ENCODE data around the gene TMEM175.

TMEM175 gene, protein sequence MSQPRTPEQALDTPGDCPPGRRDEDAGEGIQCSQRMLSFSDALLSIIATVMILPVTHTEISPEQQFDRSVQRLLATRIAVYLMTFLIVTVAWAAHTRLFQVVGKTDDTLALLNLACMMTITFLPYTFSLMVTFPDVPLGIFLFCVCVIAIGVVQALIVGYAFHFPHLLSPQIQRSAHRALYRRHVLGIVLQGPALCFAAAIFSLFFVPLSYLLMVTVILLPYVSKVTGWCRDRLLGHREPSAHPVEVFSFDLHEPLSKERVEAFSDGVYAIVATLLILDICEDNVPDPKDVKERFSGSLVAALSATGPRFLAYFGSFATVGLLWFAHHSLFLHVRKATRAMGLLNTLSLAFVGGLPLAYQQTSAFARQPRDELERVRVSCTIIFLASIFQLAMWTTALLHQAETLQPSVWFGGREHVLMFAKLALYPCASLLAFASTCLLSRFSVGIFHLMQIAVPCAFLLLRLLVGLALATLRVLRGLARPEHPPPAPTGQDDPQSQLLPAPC

DNA sequence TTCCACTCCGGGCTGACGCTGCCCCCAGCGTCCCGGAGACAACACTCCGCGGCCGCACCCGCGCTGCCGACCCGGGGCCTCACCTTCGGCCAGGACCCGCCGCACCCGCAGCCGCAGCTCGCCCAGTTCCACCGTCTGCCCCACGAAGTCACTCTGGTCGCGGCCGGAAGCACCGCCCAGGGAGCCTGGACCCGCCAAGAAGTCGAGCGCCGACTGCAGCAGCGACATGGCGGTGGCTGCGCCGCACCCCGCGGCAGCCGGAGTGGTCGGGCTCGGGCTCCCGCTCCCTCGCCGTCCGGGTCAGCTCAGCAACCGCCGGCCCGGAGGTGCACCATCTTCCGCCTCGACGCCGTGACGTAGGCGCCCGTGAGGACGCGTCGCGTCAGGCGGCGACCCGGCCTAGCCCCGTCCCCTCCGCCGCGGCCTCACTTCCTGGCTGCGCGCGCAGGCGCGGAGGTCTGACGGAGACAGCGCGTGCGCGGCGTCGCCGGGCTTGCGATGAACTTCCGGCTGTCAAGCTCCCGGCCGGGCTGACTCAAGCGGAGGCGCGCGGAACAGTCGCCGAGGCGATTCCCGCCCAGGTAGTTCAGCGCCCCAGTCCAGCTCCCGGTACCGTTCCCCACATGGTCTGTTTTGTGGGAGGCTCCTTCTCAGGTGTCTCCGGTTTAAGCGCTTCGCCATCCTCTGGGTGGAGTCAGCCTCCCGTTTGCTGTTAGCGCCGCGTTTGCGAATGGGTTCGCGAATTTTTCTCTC lies at the start of gene TMEM175, which contains the start of gene GAK:
Gene TMEM175 (plus strand): TSS at position 501 of the 753 bp plus-strand sequence. CDS start 15,280 bp downstream, outside the sequence.
Gene GAK (minus strand): TSS at position 357 of the 753 bp plus-strand sequence. CDS start 129 bp downstream, at position 228.
- H3K36me3 ChIP-seq (ENCODE audit: insufficient read depth, low read length) = no peaks in the 10 kb centered on the region
- H4K20me1 ChIP-seq (ENCODE audit: insufficient read depth, low read length, poor library complexity, severe bottlenecking) = peaks cover 42% of the 10 kb centered on the region
- H3F3A ChIP-seq (ENCODE audit: low read depth) = no peaks in the 10 kb centered on the region
- peak within 1 kb of the TSS; percentile 99 for H3K9ac ChIP-seq (ENCODE audit: low read depth, low read length, poor library complexity, severe bottlenecking)
- peaks cover 52% of the 10 kb centered on the region for H3K79me2 ChIP-seq (ENCODE audit: insufficient read depth, low read length)
- H3K27me3 ChIP-seq (ENCODE audit: insufficient read depth, low read length, poor library complexity, severe bottlenecking) = peaks cover 5% of the 10 kb centered on the region
- no peaks in the 10 kb centered on the region for H3K9me2 ChIP-seq (replicated peaks; ENCODE audit: low read depth, low read length)
- peak within 1 kb of the TSS; percentile 90 for H2AFZ ChIP-seq (ENCODE audit: low read length)
- peak within 1 kb of the TSS; percentile 96 for H3K4me2 ChIP-seq (ENCODE audit: low read depth, low read length, poor library complexity, severe bottlenecking)
- H3K9me3 ChIP-seq (ENCODE audit: insufficient read depth, low read depth, low read length) = no peaks in the 10 kb centered on the region
- H3K4me3 ChIP-seq (ENCODE audit: low read length, poor library complexity, severe bottlenecking) = peak within 1 kb of the TSS; percentile 88
- H3K4me1 ChIP-seq (ENCODE audit: insufficient read depth, low read length, poor library complexity, severe bottlenecking) = peaks cover 31% of the 10 kb centered on the region
- TF ChIP-seq EZH2phosphoT487 (IDR thresholded peaks at IDR 0.05; ENCODE audit: borderline replicate concordance) = no peak
- TF ChIP-seq, protein P1, sequence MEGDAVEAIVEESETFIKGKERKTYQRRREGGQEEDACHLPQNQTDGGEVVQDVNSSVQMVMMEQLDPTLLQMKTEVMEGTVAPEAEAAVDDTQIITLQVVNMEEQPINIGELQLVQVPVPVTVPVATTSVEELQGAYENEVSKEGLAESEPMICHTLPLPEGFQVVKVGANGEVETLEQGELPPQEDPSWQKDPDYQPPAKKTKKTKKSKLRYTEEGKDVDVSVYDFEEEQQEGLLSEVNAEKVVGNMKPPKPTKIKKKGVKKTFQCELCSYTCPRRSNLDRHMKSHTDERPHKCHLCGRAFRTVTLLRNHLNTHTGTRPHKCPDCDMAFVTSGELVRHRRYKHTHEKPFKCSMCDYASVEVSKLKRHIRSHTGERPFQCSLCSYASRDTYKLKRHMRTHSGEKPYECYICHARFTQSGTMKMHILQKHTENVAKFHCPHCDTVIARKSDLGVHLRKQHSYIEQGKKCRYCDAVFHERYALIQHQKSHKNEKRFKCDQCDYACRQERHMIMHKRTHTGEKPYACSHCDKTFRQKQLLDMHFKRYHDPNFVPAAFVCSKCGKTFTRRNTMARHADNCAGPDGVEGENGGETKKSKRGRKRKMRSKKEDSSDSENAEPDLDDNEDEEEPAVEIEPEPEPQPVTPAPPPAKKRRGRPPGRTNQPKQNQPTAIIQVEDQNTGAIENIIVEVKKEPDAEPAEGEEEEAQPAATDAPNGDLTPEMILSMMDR (conservative IDR thresholded peaks at IDR 0.05; ENCODE audit: low read length) = no peak

DNA sequence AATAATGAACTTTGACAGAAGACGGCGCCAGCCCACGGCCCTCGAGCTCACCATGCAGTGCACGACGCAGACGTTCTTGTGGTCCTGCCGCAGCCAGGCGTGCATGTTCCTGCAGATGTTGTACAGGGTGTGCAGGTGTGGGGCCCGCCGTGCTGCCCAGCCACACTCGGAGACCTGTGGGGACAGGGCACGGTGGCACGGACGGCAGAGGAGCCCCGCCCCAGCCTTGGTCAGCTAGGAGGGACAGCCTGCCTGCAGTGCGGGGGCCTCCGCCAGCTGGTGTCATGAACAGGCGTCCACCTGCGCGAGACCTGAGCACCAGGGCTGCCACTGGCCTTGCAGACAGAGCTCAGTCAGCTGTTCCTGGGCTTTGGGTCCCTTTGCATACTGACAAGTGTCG lies 49.6 kb upstream of the TMEM175 start:
- Histone ChIP-seq H3K4me1 (ENCODE audit: insufficient read depth, low read length, poor library complexity, severe bottlenecking) (no peaks in the 10 kb centered on the region), H3K9me2 (replicated peaks; ENCODE audit: low read depth, low read length) (no peaks in the 10 kb centered on the region), H3K36me3 (ENCODE audit: insufficient read depth, low read length) (peaks cover 28% of the 10 kb centered on the region; the same call in 1 of the 2 replicates), H3K4me3 (ENCODE audit: low read length, poor library complexity, severe bottlenecking) (no peak overlapping the region), H3F3A (ENCODE audit: low read depth) (no peaks in the 10 kb centered on the region), H3K4me2 (ENCODE audit: low read depth, low read length, poor library complexity, severe bottlenecking) (no peak overlapping the region), H3K27me3 (ENCODE audit: insufficient read depth, low read length, poor library complexity, severe bottlenecking) (no peaks in the 10 kb centered on the region), H3K79me2 (ENCODE audit: insufficient read depth, low read length) (no peaks in the 10 kb centered on the region), H3K9ac (ENCODE audit: low read depth, low read length, poor library complexity, severe bottlenecking) (no peak overlapping the region), H2AFZ (ENCODE audit: low read length) (no peak overlapping the region), H3K9me3 (ENCODE audit: insufficient read depth, low read depth, low read length) (no peaks in the 10 kb centered on the region), H4K20me1 (ENCODE audit: insufficient read depth, low read length, poor library complexity, severe bottlenecking) (no peaks in the 10 kb centered on the region)
- TF ChIP-seq, protein P1 (conservative IDR thresholded peaks at IDR 0.05; ENCODE audit: low read length) = no peak
- TF ChIP-seq EZH2phosphoT487 (IDR thresholded peaks at IDR 0.05; ENCODE audit: borderline replicate concordance) = no peak

DNA sequence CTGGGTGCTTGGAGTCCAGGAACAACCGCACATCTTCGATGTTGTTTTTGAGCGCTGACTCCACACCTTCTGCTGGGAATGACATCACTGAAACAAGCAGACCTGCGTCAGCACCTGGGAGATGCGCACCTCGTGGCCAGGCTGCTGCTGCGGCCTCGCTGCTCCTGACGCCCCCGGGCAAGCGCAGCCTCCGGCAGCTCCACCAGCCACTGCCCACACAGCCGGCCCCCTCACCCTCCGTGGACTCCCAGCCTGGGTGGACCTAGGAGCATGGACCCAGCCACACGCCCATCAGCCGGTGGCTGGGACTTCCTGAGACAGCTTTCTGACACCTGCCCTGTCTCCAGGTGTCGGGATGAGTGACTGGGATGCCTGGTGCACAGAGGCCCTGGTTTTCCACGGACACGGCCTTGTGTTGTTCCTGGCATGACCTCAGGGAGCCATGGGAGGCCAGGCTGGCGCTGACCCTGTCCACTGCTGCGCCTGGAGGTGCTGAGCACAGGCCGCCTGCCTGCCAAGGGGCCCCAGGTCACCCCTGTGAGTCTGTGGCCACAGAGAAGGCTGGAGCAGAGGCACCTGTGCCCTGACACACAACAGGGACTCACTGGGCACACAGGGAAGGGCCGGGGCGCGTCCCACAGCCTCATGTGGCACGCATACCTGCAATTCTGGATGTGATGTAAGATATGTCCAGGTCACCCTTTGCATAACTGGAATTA lies 48.7 kb upstream of the TMEM175 start:
- H3K27me3 ChIP-seq (ENCODE audit: insufficient read depth, low read length, poor library complexity, severe bottlenecking) = no peaks in the 10 kb centered on the region
- H3K4me2 ChIP-seq (ENCODE audit: low read depth, low read length, poor library complexity, severe bottlenecking) = no peak overlapping the region
- TF ChIP-seq EZH2phosphoT487 (IDR thresholded peaks at IDR 0.05; ENCODE audit: borderline replicate concordance) = no peak
- no peaks in the 10 kb centered on the region for H3K9me2 ChIP-seq (replicated peaks; ENCODE audit: low read depth, low read length)
- no peaks in the 10 kb centered on the region for H3K79me2 ChIP-seq (ENCODE audit: insufficient read depth, low read length)
- H2AFZ ChIP-seq (ENCODE audit: low read length) = no peak overlapping the region
- H3K4me3 ChIP-seq (ENCODE audit: low read length, poor library complexity, severe bottlenecking) = no peak overlapping the region
- H3K36me3 ChIP-seq (ENCODE audit: insufficient read depth, low read length) = peaks cover 36% of the 10 kb centered on the region; the same call in 1 of the 2 replicates
- no peaks in the 10 kb centered on the region for H3F3A ChIP-seq (ENCODE audit: low read depth)
- no peak overlapping the region for H3K9ac ChIP-seq (ENCODE audit: low read depth, low read length, poor library complexity, severe bottlenecking)
- no peaks in the 10 kb centered on the region for H3K4me1 ChIP-seq (ENCODE audit: insufficient read depth, low read length, poor library complexity, severe bottlenecking)
- no peaks in the 10 kb centered on the region for H4K20me1 ChIP-seq (ENCODE audit: insufficient read depth, low read length, poor library complexity, severe bottlenecking)
- H3K9me3 ChIP-seq (ENCODE audit: insufficient read depth, low read depth, low read length) = no peaks in the 10 kb centered on the region

Measured in Loucy (cell line).